GM12892 (cell line): ENCODE data around the gene CA12. TPM values are rescaled to one million over a fixed set of nuclear protein-coding genes. Genes with fewer than 3 reads are reported as not detected.
"Not testable (repeated sequence)": the region's sequence is repeated elsewhere in the genome, so short reads cannot be mapped to it uniquely, and the experiment has no call there.

Source experiments
- DNase-seq: peaks from one replicate; pipeline ENCODE4 v3.0.0; 2011; ENCODE audit not compliant: insufficient read length
- FAIRE-seq: peaks from 2 replicates; lab custom pipeline; 2011; peaks lifted over from hg19 to GRCh38; lab: Jason Lieb, UNC
- POLR2A ChIP-seq: IDR thresholded peaks from 2 replicates; pipeline ENCODE4 v1.6.1; 2011; ENCODE audit warnings: low read depth, low read length, control low read depth
- POLR2AphosphoS5 ChIP-seq: IDR thresholded peaks from 2 replicates; pipeline ENCODE4 v1.6.1; 2011; ENCODE audit warnings: low read depth, low read length, control low read depth
- TAF1 ChIP-seq: IDR thresholded peaks from 2 replicates; pipeline ENCODE4 v1.6.1; 2011; ENCODE audit warnings: low read depth, mild to moderate bottlenecking, control low read depth, low read length, borderline replicate concordance
- polyA plus RNA-seq: library from polyadenylated mRNA; unstranded; fragments of >200 nt; gene quantifications from one replicate; pipeline ENCODE4 v1.2.1, GENCODE V29; 2012; ENCODE audit warnings: missing spikeins, inconsistent platforms; ENCODE audit not compliant: missing spikeins

Gene CA12
- not detected for polyA plus RNA-seq

DNA sequence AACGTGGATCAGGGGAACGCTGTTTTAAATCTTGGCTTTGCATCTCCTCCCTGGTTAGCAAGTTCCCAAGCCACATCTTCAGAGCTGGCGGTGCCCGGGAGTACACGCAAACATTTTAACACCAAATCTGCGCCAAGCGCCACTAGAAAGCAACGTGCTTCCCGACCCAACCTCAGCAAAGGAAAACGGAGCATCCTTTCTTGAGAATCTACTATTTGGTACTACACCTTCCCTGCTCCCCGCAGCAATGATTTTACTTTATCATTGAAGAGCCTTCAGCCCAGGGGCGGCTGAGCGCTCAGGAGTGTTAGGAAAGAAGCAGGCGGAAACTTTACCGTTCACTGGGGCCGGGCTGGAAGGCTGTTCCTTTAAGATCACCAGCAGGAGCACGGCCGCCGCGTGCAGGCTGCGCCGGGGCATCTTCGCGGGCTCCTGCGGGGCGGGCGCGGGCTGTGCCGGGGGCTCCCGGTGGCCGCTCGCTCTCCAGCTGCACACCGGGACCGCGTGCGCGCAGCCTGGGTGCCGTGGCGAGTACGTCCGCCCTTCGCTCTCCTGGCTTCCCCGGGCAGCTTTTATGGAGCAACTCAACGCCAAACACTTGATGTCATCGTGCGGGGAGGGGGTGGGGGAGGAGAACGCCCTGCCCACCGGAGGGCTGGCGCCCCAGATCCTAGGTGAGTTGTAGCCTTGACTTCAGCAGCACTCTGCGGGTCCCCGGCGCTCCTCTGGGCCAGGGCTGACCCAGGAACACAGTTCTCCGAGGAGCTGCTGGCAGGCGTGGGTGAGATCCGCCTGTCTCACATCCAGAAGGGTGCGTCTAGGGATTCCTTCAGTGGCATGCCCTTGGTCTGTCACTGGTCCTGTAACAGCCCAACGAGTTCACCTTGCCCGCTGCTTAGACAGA, at the start of gene CA12:
CA12 (minus strand) TSS at position 546 of the 904 bp plus-strand sequence; CDS start at position 420, 126 bp downstream.
- no peak for DNase-seq

DNA sequence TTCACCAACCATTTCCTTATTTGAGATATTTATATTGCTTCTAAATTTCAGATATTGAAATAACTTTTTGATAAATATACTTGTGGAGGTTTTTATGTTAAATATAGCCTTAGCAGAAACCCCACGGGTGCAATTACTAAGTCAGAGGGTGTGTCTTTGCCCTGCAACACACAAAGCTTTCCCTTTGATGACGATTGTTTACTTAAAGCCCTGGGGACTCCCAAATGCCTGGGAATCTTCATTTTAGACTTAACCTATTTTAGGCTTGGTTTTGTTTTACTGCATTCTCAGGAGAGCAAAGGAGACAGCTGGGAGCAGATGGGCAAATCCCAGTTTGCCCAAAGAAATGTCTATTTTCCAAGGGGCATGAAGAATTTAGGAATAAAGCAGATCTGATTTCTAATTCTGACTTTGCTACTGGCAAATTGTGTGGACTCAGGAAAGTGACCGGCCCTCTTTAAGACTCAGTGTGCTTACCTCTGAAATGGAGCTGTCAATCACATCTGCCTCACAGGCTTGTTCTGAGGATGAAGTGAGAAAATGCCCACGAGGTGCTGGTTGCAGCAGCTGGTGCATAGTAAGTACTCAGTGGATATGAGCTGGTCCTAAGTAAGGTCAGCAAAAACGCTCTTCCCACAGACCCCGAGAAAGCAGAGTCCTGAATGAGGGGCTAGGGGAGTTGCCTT, 49.3 kb upstream of the CA12 start:
- TF ChIP-seq TAF1 (no peak), POLR2AphosphoS5 (no peak), POLR2A (no peak)
- FAIRE-seq = no peak
- DNase-seq = no peak

More for the DNA sequence above, at the start of gene CA12:
- no peak for FAIRE-seq
- no peak for TF ChIP-seq POLR2AphosphoS5
- no peak for TF ChIP-seq POLR2A
- TF ChIP-seq TAF1 = no peak

DNA sequence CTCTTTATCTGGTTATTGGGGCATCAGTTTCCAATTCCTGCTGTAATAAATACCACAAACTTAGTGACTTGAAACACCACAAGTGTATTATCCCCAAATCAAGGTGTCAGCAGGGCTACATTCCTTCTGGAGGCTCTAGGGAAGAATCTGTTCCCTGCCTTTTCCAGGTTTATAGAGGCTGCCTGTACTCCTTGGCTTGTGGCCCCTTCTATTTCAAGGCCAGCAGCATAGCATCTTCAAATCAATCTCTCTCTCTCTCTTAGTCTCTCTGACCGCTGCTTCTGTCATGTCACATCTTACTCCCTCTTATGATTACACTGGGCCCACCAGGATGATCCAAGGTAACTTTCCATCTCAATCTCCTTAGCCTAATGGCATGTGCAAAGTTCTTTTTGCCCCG, 44.9 kb upstream of the CA12 start:
- DNase-seq (no peak), FAIRE-seq (no peak)
- TF ChIP-seq POLR2AphosphoS5 = no peak
- no peak for TF ChIP-seq TAF1
- no peak for TF ChIP-seq POLR2A

DNA sequence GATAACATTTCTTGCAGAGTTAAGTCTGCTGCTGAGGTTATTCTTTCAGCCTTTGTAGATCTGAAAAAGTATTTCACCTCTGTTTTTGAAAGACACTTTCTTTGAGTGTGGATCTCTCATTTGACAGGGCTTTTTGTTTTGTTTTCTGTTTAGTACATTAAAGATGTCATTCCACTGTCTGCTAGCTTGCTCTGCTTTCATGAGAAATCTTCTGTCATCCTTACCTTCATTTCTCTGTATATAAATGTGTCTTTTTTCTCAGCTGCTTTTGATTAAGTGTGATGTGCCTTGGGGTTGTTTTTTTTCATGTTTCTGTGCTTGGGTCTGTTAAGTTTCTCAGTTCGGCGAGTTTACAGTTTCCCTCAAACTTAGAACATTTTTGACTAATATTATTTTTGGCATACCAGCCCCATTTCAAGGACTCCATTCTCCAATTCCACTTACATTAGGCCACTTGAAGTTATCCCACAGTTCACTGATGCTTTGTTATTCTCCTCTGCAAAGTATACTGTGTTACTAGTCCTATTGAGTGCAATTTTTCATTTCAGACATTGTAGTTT, 43.9 kb upstream of the CA12 start:
- DNase-seq = no peak
- TF ChIP-seq POLR2A (no peak), POLR2AphosphoS5 (no peak), TAF1 (no peak)
- FAIRE-seq = no peak

DNA sequence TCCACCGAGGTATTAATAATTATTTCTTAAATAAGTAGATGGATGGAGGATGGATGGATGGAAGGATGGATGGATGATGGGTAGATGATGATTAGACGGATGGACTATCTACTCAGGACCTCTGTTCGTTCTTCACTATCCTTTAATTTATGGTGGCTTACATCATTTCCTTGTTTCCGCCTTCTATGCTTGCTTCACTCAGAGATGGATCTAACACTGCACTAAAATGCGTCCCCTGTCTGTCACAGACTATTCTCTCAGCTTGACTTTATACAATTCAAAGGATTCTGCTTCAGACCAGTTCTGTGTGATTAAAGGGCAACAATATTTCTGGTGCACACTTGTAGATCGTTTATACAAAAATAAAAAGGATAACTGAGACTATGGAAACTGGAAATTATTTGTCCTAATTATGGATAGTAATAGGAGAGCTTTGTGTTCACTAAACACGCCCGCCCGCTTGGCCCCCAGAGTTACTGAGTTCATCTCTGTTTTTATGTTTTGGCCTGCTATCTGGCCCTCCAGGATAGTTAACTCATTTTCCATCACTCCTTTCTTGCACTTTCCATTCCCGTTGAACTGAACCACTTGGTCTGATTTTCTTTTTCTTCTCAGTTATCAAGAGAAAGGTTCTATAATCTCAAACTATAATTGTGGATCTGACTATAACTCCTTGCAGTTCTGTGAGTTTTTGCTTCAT, 41.4 kb upstream of the CA12 start:
- DNase-seq (no peak), FAIRE-seq (no peak)

DNA sequence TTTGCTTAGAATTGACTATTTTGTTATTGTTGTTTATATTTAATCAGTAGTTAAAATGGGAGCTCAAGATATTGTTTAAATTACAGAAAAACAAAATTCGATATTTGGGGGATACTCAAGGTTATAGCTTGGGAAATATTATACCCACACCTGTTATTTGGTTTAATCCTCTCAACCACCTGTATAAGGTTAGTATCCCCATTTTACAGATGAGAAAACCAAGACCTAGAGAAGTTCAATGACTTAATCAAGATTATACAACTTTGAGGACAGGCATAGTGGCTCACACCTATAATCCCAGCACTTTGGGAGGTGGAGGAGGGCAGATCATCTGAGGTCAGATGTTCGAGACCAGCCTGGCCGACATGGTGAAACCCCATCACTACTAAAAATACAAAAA, 39.8 kb upstream of the CA12 start:
- FAIRE-seq (no peak), DNase-seq (no peak)
- TF ChIP-seq POLR2A = no peak
- no peak for TF ChIP-seq TAF1
- TF ChIP-seq POLR2AphosphoS5 = no peak

More for the DNA sequence above, 41.4 kb upstream of the CA12 start:
- no peak for TF ChIP-seq TAF1
- TF ChIP-seq POLR2A = no peak
- TF ChIP-seq POLR2AphosphoS5 = no peak

DNA sequence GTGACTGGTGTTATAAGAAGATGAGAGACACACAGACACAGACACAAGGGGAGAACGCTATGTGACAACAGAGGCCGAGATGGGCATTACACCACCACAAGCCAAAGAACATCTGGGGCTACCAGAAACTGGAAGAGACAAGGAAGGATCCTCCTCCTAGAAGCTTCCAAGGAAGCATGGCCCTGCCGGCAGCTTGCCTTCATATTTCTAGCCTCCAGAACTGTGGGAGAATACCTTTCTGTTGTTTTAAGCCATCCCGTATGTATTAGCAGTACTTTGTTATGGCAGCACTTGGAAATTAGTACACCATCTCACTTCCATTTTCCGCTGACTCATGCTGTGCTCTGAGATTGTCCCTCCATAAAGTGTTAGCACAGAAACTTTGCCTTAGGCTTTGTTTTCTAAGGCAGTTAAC, 38.7 kb upstream of the CA12 start:
- DNase-seq (no peak), FAIRE-seq (no peak)
- no peak for TF ChIP-seq TAF1
- TF ChIP-seq POLR2A = no peak
- no peak for TF ChIP-seq POLR2AphosphoS5

DNA sequence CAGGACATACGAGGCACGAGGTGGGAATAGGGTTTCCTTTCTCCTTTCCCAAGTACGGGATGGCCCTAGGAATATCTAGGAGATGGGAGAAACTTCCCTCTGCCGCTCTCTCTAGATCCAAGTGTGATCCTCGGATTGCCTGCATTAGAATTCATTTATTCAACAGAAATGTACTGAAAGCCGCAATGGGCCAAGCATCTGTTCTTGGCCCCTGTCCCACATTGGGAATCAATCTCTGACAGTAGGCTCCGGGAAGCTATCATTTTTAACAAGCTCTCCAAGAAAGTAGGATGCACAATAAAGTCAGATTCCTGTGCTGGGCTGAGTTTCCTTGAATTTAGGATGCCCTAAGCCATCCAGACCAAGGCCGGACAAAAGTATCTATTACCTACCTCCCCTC, 37.2 kb upstream of the CA12 start:
- TF ChIP-seq POLR2AphosphoS5 (no peak), POLR2A (no peak), TAF1 (no peak)

DNA sequence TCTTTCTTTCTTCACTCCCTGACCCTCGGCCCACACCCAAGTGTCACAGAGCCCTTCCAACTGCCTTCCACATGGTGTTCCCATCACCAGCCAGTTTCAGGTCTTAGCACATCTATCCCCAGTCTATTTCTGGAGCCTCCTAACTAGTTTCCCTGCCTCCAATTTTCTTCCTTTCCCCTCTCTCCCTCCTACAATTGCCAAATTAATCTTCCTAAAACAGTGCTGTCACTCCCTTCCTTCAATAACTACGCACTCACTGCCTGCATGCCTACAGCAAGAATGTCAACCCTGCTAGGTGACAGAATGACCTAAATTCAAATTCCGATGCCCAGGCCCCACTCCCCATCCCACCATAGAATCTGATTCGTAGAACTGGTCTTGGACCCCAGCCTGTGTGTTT, 36.1 kb upstream of the CA12 start:
- no peak for FAIRE-seq
- no peak for DNase-seq
- TF ChIP-seq POLR2A = no peak
- TF ChIP-seq TAF1 = no peak
- TF ChIP-seq POLR2AphosphoS5 = no peak

More for the DNA sequence above, 37.2 kb upstream of the CA12 start:
- FAIRE-seq (no peak), DNase-seq (no peak)

DNA sequence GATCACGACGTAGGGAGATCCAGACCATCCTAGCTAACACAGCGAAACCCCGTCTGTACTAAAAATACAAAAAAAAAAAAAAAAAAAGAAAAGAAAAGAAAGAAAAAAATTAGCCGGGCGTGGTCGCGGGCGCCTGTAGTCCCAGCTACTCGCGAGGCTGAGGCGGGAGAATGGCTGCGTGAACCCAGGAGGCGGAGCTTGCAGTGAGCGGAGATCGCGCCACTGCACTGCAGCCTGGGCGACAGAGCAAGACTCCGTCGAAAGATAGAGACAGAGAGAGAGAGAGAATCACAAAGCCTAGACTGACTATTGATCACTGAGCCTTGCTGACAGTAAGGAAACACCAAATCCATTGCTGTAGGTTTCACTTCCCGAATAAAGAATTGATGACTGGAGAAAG, 35.6 kb upstream of the CA12 start:
- not testable (repeated sequence) for FAIRE-seq, DNase-seq

DNA sequence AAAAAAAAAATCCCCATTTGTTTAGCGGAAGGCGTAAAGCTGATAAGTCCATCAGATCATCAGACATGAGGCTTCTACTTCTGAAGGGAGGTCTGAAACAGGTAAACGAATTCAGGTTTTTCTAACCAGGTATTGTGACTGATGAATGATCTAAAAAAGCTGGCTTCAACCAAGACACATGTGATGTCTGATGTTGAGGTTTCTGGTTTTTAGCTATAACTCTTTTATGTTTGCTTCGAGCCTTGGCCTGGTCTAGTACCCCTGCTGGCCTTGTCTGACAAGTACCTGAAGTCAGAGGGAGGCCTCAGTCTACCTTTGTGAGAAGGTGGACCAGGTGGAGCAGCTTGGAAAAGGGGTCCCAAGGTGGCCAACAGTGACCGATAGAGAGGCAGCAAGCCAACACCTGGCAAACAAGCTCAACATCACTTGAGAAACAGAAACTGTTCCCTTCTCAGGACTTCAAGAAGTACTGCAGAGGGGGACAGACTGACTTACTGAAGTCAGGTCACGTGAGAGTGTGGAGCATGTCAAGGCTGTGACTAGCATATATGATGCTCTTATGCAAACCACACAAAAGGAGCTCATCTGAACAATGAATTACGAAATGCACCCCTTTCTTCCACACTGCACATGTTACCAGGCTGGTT, 33.0 kb upstream of the CA12 start:
- DNase-seq (no peak), FAIRE-seq (no peak)
- TF ChIP-seq TAF1 (no peak), POLR2AphosphoS5 (no peak), POLR2A (no peak)
